MCF 10A (cell line): ENCODE results near the gene LPAR3. TPM values are rescaled to one million over a fixed set of nuclear protein-coding genes. Genes with fewer than 3 reads are reported as not detected.

Experiments
- BruUV-seq: library from RNA; stranded (reverse); fragments of 400-500 nt; replicated peaks from 2 replicates; lab custom pipeline; 2021; lab: Mats Ljungman, UMichigan
- CTCF ChIA-PET: fragments of 300-600 bp; sonication (Branson Sonifier 250); formaldehyde crosslinking; extraction: SDS; loops from one replicate; lab custom pipeline; 2021; ENCODE audit warnings: antibody characterized with exemption, inconsistent platforms; lab: Yijun Ruan, JAX
- POLR2A ChIA-PET: fragments of 300-600, 350-650 bp; sonication (Branson Sonifier 250); formaldehyde crosslinking; extraction: SDS; loops from one replicate; lab custom pipeline; 2020; ENCODE audit warnings: antibody characterized with exemption, inconsistent platforms; lab: Yijun Ruan, JAX
- DNase-seq: peaks from one replicate; pipeline ENCODE4 v3.0.0-alpha.2; 2018; ENCODE audit not compliant: unreplicated experiment
- H3K27ac Mint-ChIP-seq: one replicate; pipeline ENCODE4 v1.8.0; 2022; ENCODE audit warnings: mild to moderate bottlenecking, low read depth, mixed read lengths; ENCODE audit not compliant: unreplicated experiment
- H3K27me3 Mint-ChIP-seq: one replicate; pipeline ENCODE4 v1.8.0; 2022; ENCODE audit warnings: mixed read lengths; ENCODE audit not compliant: insufficient read depth, unreplicated experiment
- H3K36me3 Mint-ChIP-seq: one replicate; pipeline ENCODE4 v1.8.0; 2022; ENCODE audit warnings: mild to moderate bottlenecking, moderate library complexity, mixed read lengths; ENCODE audit not compliant: insufficient read depth, unreplicated experiment
- H3K4me1 Mint-ChIP-seq: one replicate; pipeline ENCODE4 v1.8.0; 2022; ENCODE audit warnings: mixed read lengths; ENCODE audit not compliant: insufficient read depth, unreplicated experiment
- H3K4me3 Mint-ChIP-seq: one replicate; pipeline ENCODE4 v1.8.0; 2022; ENCODE audit warnings: mild to moderate bottlenecking, moderate library complexity, mixed read lengths; ENCODE audit not compliant: unreplicated experiment
- H3K9me3 Mint-ChIP-seq: one replicate; pipeline ENCODE4 v1.8.0; 2022; ENCODE audit warnings: mixed read lengths; ENCODE audit not compliant: unreplicated experiment
- intact Hi-C: fragments of 100-400 bp; cut with micrococcal nuclease; formaldehyde crosslinking; loops from 2 replicates; pipeline ENCODE4 v1.14.1; 2022
- total RNA-seq: library from RNA; stranded (reverse); gene quantifications from 2 replicates; pipeline ENCODE4 v1.2.3, GENCODE V29; 2022
- TF ChIP-seq, protein P1 (sequence below): fragments of 200-600 bp; IDR thresholded peaks from one replicate; pipeline ENCODE4 v1.8.0; 2022; ENCODE audit warnings: antibody characterized with exemption, mild to moderate bottlenecking; ENCODE audit not compliant: unreplicated experiment

The LPAR3 gene
- total RNA-seq, 1 experiment from 2014 or later: 1.0 TPM

DNA sequence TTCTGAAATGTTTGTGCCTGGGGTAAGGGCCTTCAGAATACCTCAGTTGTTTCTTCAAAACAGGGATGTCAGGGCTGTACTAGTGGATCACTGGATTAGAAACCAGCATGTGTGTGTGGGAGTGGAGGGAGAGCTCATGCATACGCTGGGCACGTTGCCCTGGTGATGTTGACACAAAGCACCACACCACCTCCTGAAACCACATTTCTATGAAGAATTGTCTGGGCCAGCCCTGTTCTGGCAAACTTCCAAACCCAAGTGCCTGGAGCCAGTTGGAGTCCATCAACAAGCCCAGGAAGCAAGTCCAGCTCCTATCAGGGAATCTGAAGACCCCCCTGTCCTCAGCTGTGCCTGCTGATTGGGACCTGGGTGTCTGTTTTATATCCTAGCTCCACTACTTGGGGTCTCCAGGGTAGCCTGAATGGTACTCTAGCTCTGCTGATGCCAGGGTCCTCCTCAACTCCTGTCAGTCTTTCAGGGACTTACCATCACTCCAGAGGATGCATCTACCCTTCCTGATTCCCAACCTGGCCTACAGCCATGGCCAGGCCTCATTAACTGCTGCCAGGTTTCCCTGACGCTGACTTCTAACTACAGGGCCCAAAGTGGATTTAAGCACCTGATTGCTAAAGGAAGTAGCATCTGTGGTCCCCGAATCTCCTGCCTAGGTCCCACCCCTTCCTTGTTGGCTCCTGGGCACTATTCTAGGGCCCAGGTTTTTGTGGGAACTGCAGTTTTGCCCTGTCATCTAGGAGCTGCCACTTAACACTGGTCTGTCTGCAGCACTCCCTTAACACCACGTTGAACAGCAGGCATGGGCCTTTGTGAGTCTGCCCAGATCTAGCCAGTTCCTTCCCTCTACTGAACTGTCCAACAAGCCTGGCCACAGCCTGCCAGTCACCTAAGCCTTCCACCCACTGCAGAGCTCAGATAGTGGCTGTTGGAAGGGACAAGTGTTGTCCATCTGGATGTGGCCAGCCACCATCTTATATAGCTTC, 45.5 kb downstream of the LPAR3 start:
- intact Hi-C loops: no loop called here
- TF ChIP-seq, protein P1, sequence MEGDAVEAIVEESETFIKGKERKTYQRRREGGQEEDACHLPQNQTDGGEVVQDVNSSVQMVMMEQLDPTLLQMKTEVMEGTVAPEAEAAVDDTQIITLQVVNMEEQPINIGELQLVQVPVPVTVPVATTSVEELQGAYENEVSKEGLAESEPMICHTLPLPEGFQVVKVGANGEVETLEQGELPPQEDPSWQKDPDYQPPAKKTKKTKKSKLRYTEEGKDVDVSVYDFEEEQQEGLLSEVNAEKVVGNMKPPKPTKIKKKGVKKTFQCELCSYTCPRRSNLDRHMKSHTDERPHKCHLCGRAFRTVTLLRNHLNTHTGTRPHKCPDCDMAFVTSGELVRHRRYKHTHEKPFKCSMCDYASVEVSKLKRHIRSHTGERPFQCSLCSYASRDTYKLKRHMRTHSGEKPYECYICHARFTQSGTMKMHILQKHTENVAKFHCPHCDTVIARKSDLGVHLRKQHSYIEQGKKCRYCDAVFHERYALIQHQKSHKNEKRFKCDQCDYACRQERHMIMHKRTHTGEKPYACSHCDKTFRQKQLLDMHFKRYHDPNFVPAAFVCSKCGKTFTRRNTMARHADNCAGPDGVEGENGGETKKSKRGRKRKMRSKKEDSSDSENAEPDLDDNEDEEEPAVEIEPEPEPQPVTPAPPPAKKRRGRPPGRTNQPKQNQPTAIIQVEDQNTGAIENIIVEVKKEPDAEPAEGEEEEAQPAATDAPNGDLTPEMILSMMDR: no peak
- no TSS peak for BruUV-seq
- CTCF ChIA-PET: interaction anchor here (0.7 to 2.1 kb wide), 6 partner anchors 11 to 557 kb away, joined by 3 to 10 read pairs (median 4); no protein-coding TSS in a partner anchor
- POLR2A ChIA-PET: interaction anchor here (0.6 to 3.2 kb wide), 9 partner anchors 9 to 1867 kb away, joined by 3 to 18 read pairs (median 5); no protein-coding TSS in a partner anchor
- no peaks in the 10 kb centered on the region for H3K27me3 Mint-ChIP-seq
- H3K4me1 Mint-ChIP-seq: peaks cover 44% of the 10 kb centered on the region
- peaks cover 4% of the 10 kb centered on the region for H3K9me3 Mint-ChIP-seq
- H3K27ac Mint-ChIP-seq: peak overlapping the region; percentile 84
- H3K36me3 Mint-ChIP-seq: no peaks in the 10 kb centered on the region
- DNase-seq: peak; percentile 99
- H3K4me3 Mint-ChIP-seq: peak overlapping the region; percentile 29

DNA sequence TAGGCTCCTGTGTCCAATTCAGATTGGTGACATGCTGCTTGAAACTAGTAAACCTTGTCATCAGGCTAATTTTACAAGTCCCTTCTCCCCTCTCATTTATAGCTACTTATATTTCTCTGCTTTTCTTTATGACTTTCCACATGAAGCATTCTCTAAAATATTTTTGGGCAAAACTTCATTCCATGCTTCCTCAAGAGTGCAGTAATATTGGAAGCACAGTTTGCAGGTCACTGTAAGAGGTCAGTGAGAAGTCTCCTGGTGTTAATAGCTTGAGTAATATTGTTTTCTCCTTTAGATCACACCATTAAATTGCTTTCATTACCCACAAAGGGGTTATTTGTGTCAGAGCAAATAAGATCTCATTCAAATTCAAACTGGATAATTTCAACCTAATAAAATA, 46.6 kb downstream of the LPAR3 start:
- Mint-ChIP-seq H3K27ac (peak overlapping the region; percentile 84), H3K9me3 (no peaks in the 10 kb centered on the region), H3K4me1 (peaks cover 47% of the 10 kb centered on the region), H3K27me3 (no peaks in the 10 kb centered on the region), H3K36me3 (no peaks in the 10 kb centered on the region), H3K4me3 (no peak overlapping the region)
- TF ChIP-seq, protein P1: no peak
- no TSS peak for BruUV-seq
- no peak for DNase-seq
- ChIA-PET POLR2A (interaction anchor here (1.0 to 3.2 kb wide), 3 partner anchors 12 to 89 kb away, joined by 3 to 18 read pairs (median 5); no protein-coding TSS in a partner anchor), CTCF (interaction anchor here (0.5 to 2.1 kb wide), 5 partner anchors 18 to 409 kb away, joined by 3 to 10 read pairs (median 3); no protein-coding TSS in a partner anchor)
- intact Hi-C loops: no loop called here

- intact Hi-C loops: no loop called here
- H3K4me3 Mint-ChIP-seq: no peak overlapping the region
- TF ChIP-seq, protein P1: no peak
- BruUV-seq: no TSS peak
- DNase-seq: no peak
- H3K27ac Mint-ChIP-seq: no peak overlapping the region
- peaks cover 43% of the 10 kb centered on the region for H3K4me1 Mint-ChIP-seq
- no peaks in the 10 kb centered on the region for H3K27me3 Mint-ChIP-seq
- CTCF ChIA-PET: no interaction called here
- H3K9me3 Mint-ChIP-seq: no peaks in the 10 kb centered on the region
- H3K36me3 Mint-ChIP-seq: no peaks in the 10 kb centered on the region
- POLR2A ChIA-PET: interaction anchor here (0.6 to 1.2 kb wide), 4 partner anchors 11 to 30 kb away, joined by 3 read pairs; no protein-coding TSS in a partner anchor
Measured at GRCh38 chr1:84845357-84845756, 47.6 kb downstream of the LPAR3 start.

DNA sequence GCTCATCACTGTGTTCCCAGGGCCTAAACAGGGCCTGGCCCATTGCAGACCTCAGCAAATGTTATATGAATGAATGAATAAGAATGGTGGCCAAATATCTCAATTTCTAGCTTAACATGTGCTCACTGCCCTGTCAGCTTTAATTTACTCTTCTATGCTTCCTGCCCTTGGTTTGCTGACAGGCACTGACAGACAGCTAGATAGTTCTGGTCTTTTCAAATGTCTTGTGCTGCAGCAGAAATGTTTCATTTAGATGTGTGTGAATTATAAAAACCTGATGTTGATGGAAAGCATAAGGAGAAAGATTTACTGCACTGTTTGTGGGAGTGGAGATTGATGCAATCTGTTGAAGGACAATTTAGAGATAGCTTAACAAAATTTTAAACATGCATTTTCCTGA, 48.9 kb downstream of the LPAR3 start:
- DNase-seq: no peak
- intact Hi-C loops: no loop called here
- H3K4me3 Mint-ChIP-seq: no peak overlapping the region
- no peaks in the 10 kb centered on the region for H3K27me3 Mint-ChIP-seq
- peaks cover 43% of the 10 kb centered on the region for H3K4me1 Mint-ChIP-seq
- H3K27ac Mint-ChIP-seq: no peak overlapping the region
- H3K36me3 Mint-ChIP-seq: no peaks in the 10 kb centered on the region
- BruUV-seq: no TSS peak
- no peaks in the 10 kb centered on the region for H3K9me3 Mint-ChIP-seq
- CTCF ChIA-PET: interaction anchor here (0.5 to 1.2 kb wide), 3 partner anchors 10 to 80 kb away, joined by 3 to 7 read pairs (median 6); no protein-coding TSS in a partner anchor
- TF ChIP-seq, protein P1: no peak
- POLR2A ChIA-PET: interaction anchor here (0.6 to 1.3 kb wide), 3 partner anchors 9 to 93 kb away, joined by 3 read pairs; no protein-coding TSS in a partner anchor
